ENCODE results near the gene RAB1A. TPM values are rescaled to one million over a fixed set of nuclear protein-coding genes. Genes with fewer than 3 reads are reported as not detected.

Gene RAB1A
- total RNA-seq, 1 donor from 2014 or later: 128 TPM

DNA sequence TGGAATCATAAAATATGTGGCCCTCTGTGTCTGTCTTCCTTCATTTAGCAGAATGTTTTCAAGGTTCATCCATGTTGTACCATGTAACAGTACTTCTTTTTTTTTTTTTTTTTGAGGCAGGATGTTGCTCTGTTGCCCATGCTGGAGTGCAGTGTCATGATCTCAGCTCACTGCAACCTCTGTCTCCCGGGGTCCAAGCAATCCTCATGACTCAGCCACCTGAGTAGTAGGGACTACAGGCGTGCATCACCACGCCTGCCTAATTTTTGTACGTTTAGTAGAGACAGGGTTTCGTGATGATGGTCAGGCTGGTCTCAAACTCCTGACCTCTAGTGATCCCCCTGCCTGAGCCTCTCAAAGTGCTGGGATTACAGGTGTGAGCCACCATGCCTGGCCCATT, 31.2 kb downstream of the RAB1A start:
- Mint-ChIP-seq H3K9me3 (no peaks in the 10 kb centered on the region), H3K27ac (no peak overlapping the region), H3K36me3 (peaks cover 27% of the 10 kb centered on the region), H3K4me3 (no peak overlapping the region), H3K4me1 (ENCODE audit: unreplicated experiment) (no peaks in the 10 kb centered on the region), H3K27me3 (no peaks in the 10 kb centered on the region)
- no peak for DNase-seq (ENCODE audit: extremely low spot score, unreplicated experiment)
- TF ChIP-seq, protein P1, sequence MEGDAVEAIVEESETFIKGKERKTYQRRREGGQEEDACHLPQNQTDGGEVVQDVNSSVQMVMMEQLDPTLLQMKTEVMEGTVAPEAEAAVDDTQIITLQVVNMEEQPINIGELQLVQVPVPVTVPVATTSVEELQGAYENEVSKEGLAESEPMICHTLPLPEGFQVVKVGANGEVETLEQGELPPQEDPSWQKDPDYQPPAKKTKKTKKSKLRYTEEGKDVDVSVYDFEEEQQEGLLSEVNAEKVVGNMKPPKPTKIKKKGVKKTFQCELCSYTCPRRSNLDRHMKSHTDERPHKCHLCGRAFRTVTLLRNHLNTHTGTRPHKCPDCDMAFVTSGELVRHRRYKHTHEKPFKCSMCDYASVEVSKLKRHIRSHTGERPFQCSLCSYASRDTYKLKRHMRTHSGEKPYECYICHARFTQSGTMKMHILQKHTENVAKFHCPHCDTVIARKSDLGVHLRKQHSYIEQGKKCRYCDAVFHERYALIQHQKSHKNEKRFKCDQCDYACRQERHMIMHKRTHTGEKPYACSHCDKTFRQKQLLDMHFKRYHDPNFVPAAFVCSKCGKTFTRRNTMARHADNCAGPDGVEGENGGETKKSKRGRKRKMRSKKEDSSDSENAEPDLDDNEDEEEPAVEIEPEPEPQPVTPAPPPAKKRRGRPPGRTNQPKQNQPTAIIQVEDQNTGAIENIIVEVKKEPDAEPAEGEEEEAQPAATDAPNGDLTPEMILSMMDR (conservative IDR thresholded peaks at IDR 0.05): no peak

DNA sequence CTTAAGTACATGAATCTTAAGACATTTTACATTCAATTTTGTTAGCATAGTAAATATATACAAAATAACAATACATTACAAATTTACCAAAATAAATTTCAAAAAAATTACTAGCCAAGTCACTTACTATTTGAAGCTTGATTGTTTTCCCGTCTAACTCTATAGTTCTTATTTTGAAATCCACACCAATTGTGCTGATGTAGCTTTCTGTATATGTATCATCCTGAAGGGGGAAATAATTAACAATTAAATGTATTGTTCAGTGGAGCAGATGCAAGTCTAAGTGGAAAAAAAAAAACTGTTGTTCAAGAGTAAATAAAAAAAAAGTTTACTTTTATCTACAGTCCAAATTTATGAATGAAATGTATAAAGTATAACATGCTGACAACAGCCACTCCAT, 32.1 kb downstream of the RAB1A start:
- Mint-ChIP-seq H3K27ac (no peak overlapping the region), H3K4me3 (no peak overlapping the region), H3K9me3 (no peaks in the 10 kb centered on the region)

DNA sequence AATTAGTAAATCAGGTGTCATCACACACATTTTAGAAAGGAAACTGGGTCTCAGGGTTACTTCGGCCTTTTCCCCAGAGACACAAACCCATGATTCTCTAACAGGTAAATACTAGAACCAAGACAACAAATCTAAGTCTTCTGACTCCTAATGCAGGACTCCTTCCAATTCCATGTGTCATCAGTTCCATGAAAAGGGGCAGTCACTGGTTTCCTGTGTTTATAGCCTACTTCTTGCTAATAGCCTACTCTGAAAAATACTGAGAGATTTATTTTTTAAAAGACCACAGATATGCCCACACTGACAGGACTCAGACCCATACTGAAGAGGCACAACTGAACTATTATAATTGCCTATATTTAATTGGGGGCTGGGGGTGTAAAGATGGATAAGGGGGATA, 33.0 kb downstream of the RAB1A start:
- H3K9me3 Mint-ChIP-seq: no peaks in the 10 kb centered on the region

More for the DNA sequence above, 32.1 kb downstream of the RAB1A start:
- H3K27me3 Mint-ChIP-seq: no peaks in the 10 kb centered on the region
- no peak for DNase-seq (ENCODE audit: extremely low spot score, unreplicated experiment)
- H3K36me3 Mint-ChIP-seq: peaks cover 32% of the 10 kb centered on the region
- no peaks in the 10 kb centered on the region for H3K4me1 Mint-ChIP-seq (ENCODE audit: unreplicated experiment)
- TF ChIP-seq, protein P1 (conservative IDR thresholded peaks at IDR 0.05): no peak

DNA sequence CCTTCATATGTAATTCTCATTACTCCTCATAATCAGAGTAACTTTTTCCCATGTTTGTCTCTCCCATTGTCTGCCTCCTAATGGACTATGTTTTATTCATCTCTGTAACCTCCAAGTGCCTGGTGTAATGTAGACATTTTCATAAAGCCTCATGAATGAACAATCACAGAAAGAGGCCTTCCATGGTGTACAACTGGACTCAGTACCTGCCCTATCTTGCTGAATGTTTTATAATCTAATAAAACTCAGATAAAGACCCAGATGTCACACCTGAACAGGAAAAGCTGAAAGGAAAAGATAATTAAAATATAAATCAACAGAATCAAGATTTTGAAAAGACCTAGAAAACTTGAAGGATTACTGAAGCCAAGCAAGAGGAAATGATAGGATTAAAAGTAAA, 36.7 kb downstream of the RAB1A start:
- H3K27ac Mint-ChIP-seq: peak overlapping the region; percentile 0
- no peaks in the 10 kb centered on the region for H3K9me3 Mint-ChIP-seq
- peaks cover 40% of the 10 kb centered on the region for H3K36me3 Mint-ChIP-seq
- no peak overlapping the region for H3K4me3 Mint-ChIP-seq
- no peaks in the 10 kb centered on the region for H3K27me3 Mint-ChIP-seq
- TF ChIP-seq, protein P1 (conservative IDR thresholded peaks at IDR 0.05): no peak
- no peak for DNase-seq (ENCODE audit: extremely low spot score, unreplicated experiment)
- no peaks in the 10 kb centered on the region for H3K4me1 Mint-ChIP-seq (ENCODE audit: unreplicated experiment)

More for the DNA sequence above, 33.0 kb downstream of the RAB1A start:
- Mint-ChIP-seq H3K4me1 (ENCODE audit: unreplicated experiment) (no peaks in the 10 kb centered on the region), H3K4me3 (no peak overlapping the region), H3K27ac (no peak overlapping the region), H3K27me3 (no peaks in the 10 kb centered on the region), H3K36me3 (peaks cover 33% of the 10 kb centered on the region)
- TF ChIP-seq, protein P1 (conservative IDR thresholded peaks at IDR 0.05): no peak
- no peak for DNase-seq (ENCODE audit: extremely low spot score, unreplicated experiment)

DNA sequence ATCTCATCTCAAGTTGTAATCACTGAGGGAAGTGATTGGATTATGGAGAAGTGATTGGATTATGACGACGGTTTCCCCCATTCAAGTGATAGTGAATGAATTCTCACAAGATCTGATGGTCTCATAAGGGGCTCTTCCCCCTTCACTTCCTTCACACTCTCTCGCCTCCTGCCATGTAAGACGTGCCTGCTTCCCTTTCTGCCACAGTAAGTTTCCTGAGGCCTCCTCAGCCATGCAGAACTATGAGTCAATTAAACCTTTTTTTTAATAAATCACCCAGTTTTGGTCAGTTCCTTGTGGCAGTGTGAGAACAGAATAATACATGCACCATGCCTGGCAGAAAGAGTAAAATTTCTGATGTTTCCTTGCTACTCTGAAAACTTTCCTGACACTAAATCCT, 37.1 kb downstream of the RAB1A start:
- Mint-ChIP-seq H3K4me3 (no peak overlapping the region), H3K9me3 (no peaks in the 10 kb centered on the region), H3K27me3 (no peaks in the 10 kb centered on the region), H3K4me1 (ENCODE audit: unreplicated experiment) (no peaks in the 10 kb centered on the region), H3K36me3 (peaks cover 40% of the 10 kb centered on the region), H3K27ac (peak overlapping the region; percentile 0)
- DNase-seq (ENCODE audit: extremely low spot score, unreplicated experiment): no peak
- TF ChIP-seq, protein P1 (conservative IDR thresholded peaks at IDR 0.05): no peak

DNA sequence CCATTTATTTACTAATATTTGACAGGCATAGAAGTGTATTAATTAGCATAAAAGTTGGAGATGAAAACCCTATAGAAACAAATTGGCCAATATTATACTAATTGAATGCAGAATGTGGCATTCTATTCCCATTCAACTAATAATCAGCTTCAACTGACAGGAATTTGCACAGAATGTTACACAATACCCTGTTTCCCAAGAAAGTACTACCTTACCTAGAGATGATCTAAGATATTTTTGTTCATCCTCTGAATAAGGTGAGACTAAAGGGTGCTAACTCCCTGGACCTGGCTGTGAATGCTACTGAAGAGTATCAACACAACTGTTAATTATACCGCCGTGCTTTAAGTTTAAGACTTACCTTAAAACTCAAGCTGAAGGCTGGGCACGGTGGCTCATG, 44.8 kb downstream of the RAB1A start:
- Mint-ChIP-seq H3K27ac (no peak overlapping the region), H3K9me3 (no peaks in the 10 kb centered on the region), H3K27me3 (no peaks in the 10 kb centered on the region), H3K4me1 (ENCODE audit: unreplicated experiment) (peaks cover 3% of the 10 kb centered on the region), H3K4me3 (no peak overlapping the region), H3K36me3 (peaks cover 32% of the 10 kb centered on the region)
- TF ChIP-seq, protein P1 (conservative IDR thresholded peaks at IDR 0.05): no peak
- DNase-seq (ENCODE audit: extremely low spot score, unreplicated experiment): no peak

Measured in type B pancreatic cell (in vitro differentiated cells).